ENCODE measurements around the gene MRI1.
A peak's percentile ranks its signal among the peaks of the same experiment; 100 is the strongest.

Gene MRI1

DNA sequence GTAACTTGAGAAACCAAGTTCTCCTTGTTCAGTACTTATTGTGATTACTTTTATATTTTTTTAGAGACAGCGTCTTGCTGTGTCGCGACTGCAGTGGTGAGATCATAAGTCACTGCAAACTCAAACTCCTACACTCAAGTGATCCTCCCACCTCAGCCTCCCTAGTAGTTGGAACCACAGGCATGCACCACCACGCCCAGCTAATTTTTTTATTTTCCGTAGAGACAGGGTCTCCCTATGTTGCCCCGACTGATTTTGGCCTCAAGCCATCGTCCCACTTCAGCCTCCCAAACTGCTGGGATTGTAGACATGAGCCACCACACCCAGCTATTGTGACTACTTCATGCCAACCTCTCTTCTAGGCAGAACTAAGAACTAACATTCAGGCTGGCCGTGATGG is 18.2 kb downstream of the MRI1 start (continued):
- TF ChIP-seq CTCF (tag by site-specific recombination; IDR thresholded peaks at IDR 0.05) (no peak), ZNF501 (tag by site-specific recombination; IDR thresholded peaks at IDR 0.05) (no peak), ZBTB10 (tag by site-specific recombination; IDR thresholded peaks at IDR 0.05) (no peak), ZFP37 (tag by site-specific recombination; IDR thresholded peaks at IDR 0.05) (no peak), HOXC10 (CRISPR knock-in tag; IDR thresholded peaks at IDR 0.05) (no peak), KLF1 (tag by site-specific recombination; IDR thresholded peaks at IDR 0.05) (peak; percentile 68), ZBTB7A (tag by site-specific recombination; IDR thresholded peaks at IDR 0.05; ENCODE audit: low read depth) (no peak), ZBTB1 (tag by site-specific recombination; IDR thresholded peaks at IDR 0.05) (no peak), ZNF530 (tag by site-specific recombination; IDR thresholded peaks at IDR 0.05; ENCODE audit: low read depth) (no peak), ZBTB21 (tag by site-specific recombination; IDR thresholded peaks at IDR 0.05) (no peak), ZNF24 (tag by site-specific recombination; IDR thresholded peaks at IDR 0.05) (no peak), ZNF610 (tag by site-specific recombination; IDR thresholded peaks at IDR 0.05; ENCODE audit: borderline replicate concordance) (no peak), ZNF391 (tag by site-specific recombination; IDR thresholded peaks at IDR 0.05; ENCODE audit: borderline replicate concordance, low read depth) (no peak), ZNF660 (tag by site-specific recombination; IDR thresholded peaks at IDR 0.05) (no peak), ZNF223 (tag by site-specific recombination; IDR thresholded peaks at IDR 0.05) (no peak), ZNF776 (tag by site-specific recombination; IDR thresholded peaks at IDR 0.05; ENCODE audit: borderline replicate concordance) (no peak), ZNF549 (tag by site-specific recombination; IDR thresholded peaks at IDR 0.05) (no peak), KLF16 (tag by site-specific recombination; IDR thresholded peaks at IDR 0.05) (no peak), ZNF221 (tag by site-specific recombination; IDR thresholded peaks at IDR 0.05; ENCODE audit: borderline replicate concordance) (no peak), SETDB1 (IDR thresholded peaks at IDR 0.05; ENCODE audit: insufficient read length, low read length) (no peak), ZNF394 (tag by site-specific recombination; IDR thresholded peaks at IDR 0.05; ENCODE audit: borderline replicate concordance) (no peak), ZNF146 (tag by site-specific recombination; IDR thresholded peaks at IDR 0.05) (no peak), FEZF1 (tag by site-specific recombination; IDR thresholded peaks at IDR 0.05) (no peak), ZNF16 (tag by site-specific recombination; IDR thresholded peaks at IDR 0.05; ENCODE audit: low read depth) (no peak), ZSCAN23 (tag by site-specific recombination; IDR thresholded peaks at IDR 0.05) (no peak), ZNF473 (tag by site-specific recombination; IDR thresholded peaks at IDR 0.05) (no peak)
- TF ChIP-seq, protein P1, sequence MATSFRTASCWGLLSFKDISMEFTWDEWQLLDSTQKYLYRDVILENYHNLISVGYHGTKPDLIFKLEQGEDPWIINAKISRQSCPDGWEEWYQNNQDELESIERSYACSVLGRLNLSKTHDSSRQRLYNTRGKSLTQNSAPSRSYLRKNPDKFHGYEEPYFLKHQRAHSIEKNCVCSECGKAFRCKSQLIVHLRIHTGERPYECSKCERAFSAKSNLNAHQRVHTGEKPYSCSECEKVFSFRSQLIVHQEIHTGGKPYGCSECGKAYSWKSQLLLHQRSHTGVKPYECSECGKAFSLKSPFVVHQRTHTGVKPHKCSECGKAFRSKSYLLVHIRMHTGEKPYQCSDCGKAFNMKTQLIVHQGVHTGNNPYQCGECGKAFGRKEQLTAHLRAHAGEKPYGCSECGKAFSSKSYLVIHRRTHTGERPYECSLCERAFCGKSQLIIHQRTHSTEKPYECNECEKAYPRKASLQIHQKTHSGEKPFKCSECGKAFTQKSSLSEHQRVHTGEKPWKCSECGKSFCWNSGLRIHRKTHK (tag by site-specific recombination; IDR thresholded peaks at IDR 0.05): no peak
- TF ChIP-seq, protein P2, sequence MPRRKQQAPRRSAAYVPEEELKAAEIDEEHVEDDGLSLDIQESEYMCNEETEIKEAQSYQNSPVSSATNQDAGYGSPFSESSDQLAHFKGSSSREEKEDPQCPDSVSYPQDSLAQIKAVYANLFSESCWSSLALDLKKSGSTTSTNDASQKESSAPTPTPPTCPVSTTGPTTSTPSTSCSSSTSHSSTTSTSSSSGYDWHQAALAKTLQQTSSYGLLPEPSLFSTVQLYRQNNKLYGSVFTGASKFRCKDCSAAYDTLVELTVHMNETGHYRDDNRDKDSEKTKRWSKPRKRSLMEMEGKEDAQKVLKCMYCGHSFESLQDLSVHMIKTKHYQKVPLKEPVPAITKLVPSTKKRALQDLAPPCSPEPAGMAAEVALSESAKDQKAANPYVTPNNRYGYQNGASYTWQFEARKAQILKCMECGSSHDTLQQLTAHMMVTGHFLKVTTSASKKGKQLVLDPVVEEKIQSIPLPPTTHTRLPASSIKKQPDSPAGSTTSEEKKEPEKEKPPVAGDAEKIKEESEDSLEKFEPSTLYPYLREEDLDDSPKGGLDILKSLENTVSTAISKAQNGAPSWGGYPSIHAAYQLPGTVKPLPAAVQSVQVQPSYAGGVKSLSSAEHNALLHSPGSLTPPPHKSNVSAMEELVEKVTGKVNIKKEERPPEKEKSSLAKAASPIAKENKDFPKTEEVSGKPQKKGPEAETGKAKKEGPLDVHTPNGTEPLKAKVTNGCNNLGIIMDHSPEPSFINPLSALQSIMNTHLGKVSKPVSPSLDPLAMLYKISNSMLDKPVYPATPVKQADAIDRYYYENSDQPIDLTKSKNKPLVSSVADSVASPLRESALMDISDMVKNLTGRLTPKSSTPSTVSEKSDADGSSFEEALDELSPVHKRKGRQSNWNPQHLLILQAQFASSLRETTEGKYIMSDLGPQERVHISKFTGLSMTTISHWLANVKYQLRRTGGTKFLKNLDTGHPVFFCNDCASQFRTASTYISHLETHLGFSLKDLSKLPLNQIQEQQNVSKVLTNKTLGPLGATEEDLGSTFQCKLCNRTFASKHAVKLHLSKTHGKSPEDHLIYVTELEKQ (tag by site-specific recombination; IDR thresholded peaks at IDR 0.05; ENCODE audit: borderline replicate concordance): no peak
- TF ChIP-seq, protein P3, sequence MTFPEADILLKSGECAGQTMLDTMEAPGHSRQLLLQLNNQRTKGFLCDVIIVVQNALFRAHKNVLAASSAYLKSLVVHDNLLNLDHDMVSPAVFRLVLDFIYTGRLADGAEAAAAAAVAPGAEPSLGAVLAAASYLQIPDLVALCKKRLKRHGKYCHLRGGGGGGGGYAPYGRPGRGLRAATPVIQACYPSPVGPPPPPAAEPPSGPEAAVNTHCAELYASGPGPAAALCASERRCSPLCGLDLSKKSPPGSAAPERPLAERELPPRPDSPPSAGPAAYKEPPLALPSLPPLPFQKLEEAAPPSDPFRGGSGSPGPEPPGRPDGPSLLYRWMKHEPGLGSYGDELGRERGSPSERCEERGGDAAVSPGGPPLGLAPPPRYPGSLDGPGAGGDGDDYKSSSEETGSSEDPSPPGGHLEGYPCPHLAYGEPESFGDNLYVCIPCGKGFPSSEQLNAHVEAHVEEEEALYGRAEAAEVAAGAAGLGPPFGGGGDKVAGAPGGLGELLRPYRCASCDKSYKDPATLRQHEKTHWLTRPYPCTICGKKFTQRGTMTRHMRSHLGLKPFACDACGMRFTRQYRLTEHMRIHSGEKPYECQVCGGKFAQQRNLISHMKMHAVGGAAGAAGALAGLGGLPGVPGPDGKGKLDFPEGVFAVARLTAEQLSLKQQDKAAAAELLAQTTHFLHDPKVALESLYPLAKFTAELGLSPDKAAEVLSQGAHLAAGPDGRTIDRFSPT (tag by site-specific recombination; IDR thresholded peaks at IDR 0.05): peak; percentile 39; the same call in 1 of the 2 replicates
